Epidermal melanocyte (primary cell): Measurements from ENCODE around the gene LSMEM2.

Source experiments
- DNase-seq: peaks from one replicate; pipeline ENCODE4 v3.0.0; 2011; ENCODE audit warnings: low spot score; ENCODE audit not compliant: insufficient read length

LSMEM2 gene

GRCh38 chr3:50322115-50322385 is 43.2 kb downstream of the LSMEM2 start:
- DNase-seq: no peak

- DNase-seq: no peak
These were observed 43.7 kb downstream of the LSMEM2 start, which contains the start of gene HYAL2 for GRCh38 chr3:50322386-50323091. Gene HYAL2, minus strand, starts transcription at chr3:50322745. Its CDS starts 2,256 bp downstream, at chr3:50320489.

GRCh38 chr3:50323092-50323600 is 44.3 kb downstream of the LSMEM2 start:
- DNase-seq: no peak

- DNase-seq: no peak
These were observed 44.8 kb downstream of the LSMEM2 start for GRCh38 chr3:50323614-50324199.

GRCh38 chr3:50324351-50325112 is 45.6 kb downstream of the LSMEM2 start:
- peak; percentile 81 for DNase-seq

GRCh38 chr3:50325113-50325480 is 46.2 kb downstream of the LSMEM2 start:
- DNase-seq: no peak

- no peak for DNase-seq
These were observed 46.8 kb downstream of the LSMEM2 start for GRCh38 chr3:50325497-50326181.

GRCh38 chr3:50326182-50326541 is 47.3 kb downstream of the LSMEM2 start:
- DNase-seq: no peak

- DNase-seq: no peak
These were observed 48.2 kb downstream of the LSMEM2 start for GRCh38 chr3:50327129-50327528.

GRCh38 chr3:50327943-50328691 is 49.2 kb downstream of the LSMEM2 start, which contains the start of gene TUSC2:
Gene TUSC2, minus strand, starts transcription at chr3:50328223. Its CDS starts 124 bp downstream, at chr3:50328099.
- peak; percentile 99 for DNase-seq

- DNase-seq: no peak
These were observed 51.4 kb downstream of the LSMEM2 start for GRCh38 chr3:50330330-50330729.

GRCh38 chr3:50331364-50331907 is 52.5 kb downstream of the LSMEM2 start:
- DNase-seq: no peak

- DNase-seq: no peak
These were observed 54.9 kb downstream of the LSMEM2 start for GRCh38 chr3:50333744-50334328.

GRCh38 chr3:50334339-50335075 is 55.6 kb downstream of the LSMEM2 start:
- no peak for DNase-seq

GRCh38 chr3:50336452-50337174 is 57.7 kb downstream of the LSMEM2 start:
- no peak for DNase-seq

GRCh38 chr3:50337175-50337861 is 58.4 kb downstream of the LSMEM2 start:
- peak; percentile 99 for DNase-seq
